KMS-11 (cell line): ENCODE data around the gene FAM184B.

ENCODE experiments used
- H2AFZ ChIP-seq: fragments of 200-600 bp; sonication (generic); 2 replicates; pipeline ENCODE4 v1.6.1; 2016; ENCODE audit warnings: antibody characterized with exemption, mixed run types, low read depth
- H3K27ac ChIP-seq: fragments of 200-600 bp; sonication (generic); 2 replicates; pipeline ENCODE4 v1.6.1; 2016; ENCODE audit warnings: mild to moderate bottlenecking, mixed run types
- H3K27me3 ChIP-seq: fragments of 200-600 bp; sonication (generic); 2 replicates; pipeline ENCODE4 v1.6.1; 2017; ENCODE audit warnings: mild to moderate bottlenecking, low read depth, mixed run types, moderate library complexity; ENCODE audit not compliant: insufficient read depth
- H3K36me3 ChIP-seq: fragments of 200-600 bp; sonication (generic); 2 replicates; pipeline ENCODE4 v1.6.1; 2017; ENCODE audit warnings: mild to moderate bottlenecking, mixed run types; ENCODE audit not compliant: insufficient read depth
- H3K4me1 ChIP-seq: fragments of 200-600 bp; sonication (generic); 2 replicates; pipeline ENCODE4 v1.6.1; 2016; ENCODE audit warnings: mild to moderate bottlenecking, low read depth, mixed run types; ENCODE audit not compliant: poor library complexity, severe bottlenecking
- H3K4me2 ChIP-seq: fragments of 200-600 bp; sonication (generic); 2 replicates; pipeline ENCODE4 v1.7.0; 2016; ENCODE audit warnings: mild to moderate bottlenecking, mixed run types
- H3K4me3 ChIP-seq: fragments of 200-600 bp; sonication (generic); IDR thresholded peaks from 2 replicates; pipeline ENCODE4 v1.6.1; 2017; ENCODE audit warnings: low read depth, low read length, mixed read lengths; ENCODE audit not compliant: insufficient read depth
- H3K79me2 ChIP-seq: fragments of 200-600 bp; sonication (generic); 2 replicates; pipeline ENCODE4 v1.6.1; 2016; ENCODE audit warnings: low read depth, mixed run types; ENCODE audit not compliant: insufficient read depth
- H3K9ac ChIP-seq: fragments of 200-600 bp; sonication (generic); 2 replicates; pipeline ENCODE4 v1.6.1; 2016; ENCODE audit warnings: mild to moderate bottlenecking, mixed run types
- H4K20me1 ChIP-seq: fragments of 200-600 bp; sonication (generic); 2 replicates; pipeline ENCODE4 v1.6.1; 2016; ENCODE audit warnings: mild to moderate bottlenecking, mixed run types; ENCODE audit not compliant: insufficient read depth
- CTCF ChIP-seq: fragments of 200-600 bp; sonication (generic); conservative IDR thresholded peaks from 2 replicates; pipeline ENCODE4 v1.6.1; 2017; ENCODE audit warnings: low read depth, mild to moderate bottlenecking, antibody characterized with exemption, low read length, moderate library complexity, mixed read lengths

The FAM184B gene

DNA sequence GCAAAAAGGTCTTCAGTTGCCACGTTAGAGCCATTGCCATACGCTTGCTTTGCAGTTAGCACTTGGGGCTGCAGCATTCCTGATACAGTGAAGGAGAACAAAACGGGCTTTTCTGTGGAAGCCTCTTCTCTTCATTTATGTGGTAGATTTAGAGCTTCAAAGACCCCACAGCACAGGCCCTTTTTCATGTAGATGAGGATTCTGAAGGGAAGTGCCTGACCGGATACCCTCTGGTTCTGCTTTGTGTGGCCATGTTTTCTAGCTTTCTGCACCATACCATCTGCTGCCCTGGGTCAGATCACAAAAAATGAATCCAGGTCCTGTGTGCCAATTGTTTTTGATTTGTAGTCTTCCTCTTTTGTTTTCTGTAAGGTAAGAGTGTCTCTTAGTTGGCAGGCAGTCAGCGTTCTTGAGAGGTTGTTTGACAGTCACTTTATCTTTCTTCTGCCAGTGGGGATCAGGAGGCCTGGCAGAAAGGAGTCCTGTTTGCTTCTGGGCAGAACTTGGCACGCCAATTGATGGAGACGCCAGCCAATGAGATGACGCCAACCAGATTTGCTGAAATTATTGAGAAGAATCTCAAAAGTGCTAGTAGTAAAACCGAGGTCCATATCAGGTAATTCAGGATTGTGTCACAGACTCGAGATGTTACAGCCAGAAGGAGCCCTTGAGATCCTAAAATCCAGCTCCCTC lies 196.8 kb downstream of the FAM184B start:
- H3K4me2 ChIP-seq = no peak overlapping the region
- no peak overlapping the region for H2AFZ ChIP-seq
- H4K20me1 ChIP-seq = no peaks in the 10 kb centered on the region
- no peak for TF ChIP-seq CTCF
- H3K27ac ChIP-seq = no peak overlapping the region
- H3K4me1 ChIP-seq = peaks cover 11% of the 10 kb centered on the region
- peaks cover 13% of the 10 kb centered on the region; the same call in 1 of the 2 replicates for H3K79me2 ChIP-seq
- no peaks in the 10 kb centered on the region for H3K27me3 ChIP-seq
- H3K9ac ChIP-seq = no peak overlapping the region
- H3K4me3 ChIP-seq = no peak overlapping the region
- no peaks in the 10 kb centered on the region; the same call in 1 of the 2 replicates for H3K36me3 ChIP-seq

- Histone ChIP-seq H3K36me3 (no peaks in the 10 kb centered on the region; the same call in 1 of the 2 replicates), H3K9ac (no peak overlapping the region), H3K79me2 (peaks cover 20% of the 10 kb centered on the region; the same call in 1 of the 2 replicates), H3K4me3 (no peak overlapping the region), H3K4me2 (no peak overlapping the region), H3K4me1 (peaks cover 11% of the 10 kb centered on the region), H3K27ac (no peak overlapping the region), H3K27me3 (no peaks in the 10 kb centered on the region), H4K20me1 (no peaks in the 10 kb centered on the region), H2AFZ (no peak overlapping the region)
- TF ChIP-seq CTCF = no peak
Observed at GRCh38 chr4:17583941-17584340, 197.5 kb downstream of the FAM184B start.

DNA sequence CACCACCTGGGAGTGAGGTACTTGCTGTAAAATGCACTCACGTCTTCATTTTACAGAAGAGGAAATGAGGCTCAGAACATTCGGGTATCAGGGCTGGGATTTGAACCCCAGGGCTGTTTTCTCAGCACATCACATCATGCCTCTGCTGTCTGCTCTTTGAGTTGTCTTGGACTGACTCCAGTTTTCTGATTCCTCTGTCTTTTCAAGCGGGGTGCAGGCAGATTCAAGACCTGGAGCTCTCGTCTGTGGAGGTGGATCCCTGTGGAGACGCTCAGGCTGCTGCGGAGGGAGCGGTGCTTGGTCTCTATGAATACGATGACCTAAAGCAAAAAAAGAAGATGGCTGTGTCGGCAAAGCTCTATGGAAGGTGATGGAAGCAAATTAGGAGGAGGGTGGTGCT lies 198.1 kb downstream of the FAM184B start:
- H3K27ac ChIP-seq = no peak overlapping the region
- no peaks in the 10 kb centered on the region for H3K27me3 ChIP-seq
- peaks cover 10% of the 10 kb centered on the region for H3K4me1 ChIP-seq
- no peak overlapping the region for H3K9ac ChIP-seq
- H4K20me1 ChIP-seq = no peaks in the 10 kb centered on the region
- H3K36me3 ChIP-seq = no peaks in the 10 kb centered on the region; the same call in 1 of the 2 replicates
- no peak for TF ChIP-seq CTCF
- H3K4me3 ChIP-seq = no peak overlapping the region
- peaks cover 27% of the 10 kb centered on the region; the same call in 1 of the 2 replicates for H3K79me2 ChIP-seq
- H3K4me2 ChIP-seq = no peak overlapping the region
- no peak overlapping the region for H2AFZ ChIP-seq

GRCh38 chr4:17580969-17581368 lies 200.5 kb downstream of the FAM184B start:
- no peak overlapping the region for H2AFZ ChIP-seq
- no peaks in the 10 kb centered on the region for H3K27me3 ChIP-seq
- peaks cover 35% of the 10 kb centered on the region; the same call in 1 of the 2 replicates for H3K79me2 ChIP-seq
- H3K27ac ChIP-seq = no peak overlapping the region
- no peak overlapping the region for H3K9ac ChIP-seq
- no peaks in the 10 kb centered on the region for H4K20me1 ChIP-seq
- no peak overlapping the region for H3K4me2 ChIP-seq
- H3K36me3 ChIP-seq = no peaks in the 10 kb centered on the region; the same call in 1 of the 2 replicates
- H3K4me3 ChIP-seq = no peak overlapping the region
- TF ChIP-seq CTCF = no peak
- peaks cover 13% of the 10 kb centered on the region for H3K4me1 ChIP-seq
